Raji (cell line): ENCODE measurements around the gene MYL7.
A peak's percentile ranks its signal among the peaks of the same experiment; 100 is the strongest.

Source experiments
- POLR2A ChIP-seq: IDR thresholded peaks from 2 replicates; pipeline ENCODE4 v1.6.1; 2011; ENCODE audit warnings: low read depth, low read length, control low read depth; ENCODE audit not compliant: insufficient read depth

MYL7 gene

DNA sequence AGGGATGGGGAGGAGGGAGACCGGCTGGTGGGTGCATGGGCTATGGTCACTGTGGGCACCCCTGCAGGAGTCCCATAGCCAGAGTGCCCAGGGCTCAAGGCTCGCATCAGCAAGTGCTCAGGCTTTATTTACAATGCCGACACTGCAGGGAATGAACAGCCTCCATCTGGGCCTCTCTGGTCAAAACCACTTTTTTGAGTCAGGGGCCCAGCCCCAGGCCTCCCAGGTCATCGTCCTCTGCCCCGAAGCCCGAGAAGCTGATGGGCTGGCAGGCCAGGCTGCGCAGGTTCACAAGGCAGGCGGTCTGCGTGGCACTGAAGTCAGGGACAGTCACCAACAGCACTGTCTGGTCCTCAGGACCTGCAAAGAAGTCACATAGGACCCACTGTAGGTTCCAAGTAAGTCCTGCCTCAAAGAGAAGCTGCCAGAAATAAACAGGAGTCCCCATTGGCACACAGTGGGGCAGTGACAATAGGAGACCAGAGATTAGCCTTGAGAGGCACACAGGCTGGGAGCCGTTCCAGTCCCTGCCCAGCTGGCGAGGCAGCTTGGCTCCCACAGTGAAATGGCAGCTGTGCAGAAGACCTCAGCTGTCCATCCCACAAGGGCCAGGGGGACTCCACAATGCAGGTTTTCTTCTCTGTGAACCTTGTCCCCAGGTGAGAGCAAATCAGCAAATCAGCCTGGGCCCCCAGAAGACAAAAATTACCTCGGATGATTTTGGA is 26.4 kb downstream of the MYL7 start:
- TF ChIP-seq POLR2A = no peak

DNA sequence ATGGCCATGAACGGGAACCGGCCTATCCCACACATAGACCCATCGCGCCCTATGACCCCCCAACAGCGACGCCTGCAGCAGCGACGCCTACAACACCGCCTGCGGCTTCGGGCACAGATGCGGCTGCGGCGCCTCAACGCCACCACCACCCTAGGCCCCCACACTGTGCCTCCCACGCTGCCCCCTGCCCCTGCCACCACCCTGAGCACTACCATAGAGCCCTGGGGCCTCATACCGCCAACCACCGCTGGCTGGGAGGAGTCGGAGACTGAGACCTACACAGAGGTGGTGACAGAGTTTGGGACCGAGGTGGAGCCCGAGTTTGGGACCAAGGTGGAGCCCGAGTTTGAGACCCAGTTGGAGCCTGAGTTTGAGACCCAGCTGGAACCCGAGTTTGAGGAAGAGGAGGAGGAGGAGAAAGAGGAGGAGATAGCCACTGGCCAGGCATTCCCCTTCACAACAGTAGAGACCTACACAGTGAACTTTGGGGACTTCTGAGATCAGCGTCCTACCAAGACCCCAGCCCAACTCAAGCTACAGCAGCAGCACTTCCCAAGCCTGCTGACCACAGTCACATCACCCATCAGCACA is 27.3 kb downstream of the MYL7 start:
- TF ChIP-seq POLR2A = no peak

- TF ChIP-seq POLR2A = 0 out of 2 replicates have a peak, but pooled peaks have one; percentile 3
Measured at GRCh38 chr7:44112997-44113763, 28.0 kb downstream of the MYL7 start.

DNA sequence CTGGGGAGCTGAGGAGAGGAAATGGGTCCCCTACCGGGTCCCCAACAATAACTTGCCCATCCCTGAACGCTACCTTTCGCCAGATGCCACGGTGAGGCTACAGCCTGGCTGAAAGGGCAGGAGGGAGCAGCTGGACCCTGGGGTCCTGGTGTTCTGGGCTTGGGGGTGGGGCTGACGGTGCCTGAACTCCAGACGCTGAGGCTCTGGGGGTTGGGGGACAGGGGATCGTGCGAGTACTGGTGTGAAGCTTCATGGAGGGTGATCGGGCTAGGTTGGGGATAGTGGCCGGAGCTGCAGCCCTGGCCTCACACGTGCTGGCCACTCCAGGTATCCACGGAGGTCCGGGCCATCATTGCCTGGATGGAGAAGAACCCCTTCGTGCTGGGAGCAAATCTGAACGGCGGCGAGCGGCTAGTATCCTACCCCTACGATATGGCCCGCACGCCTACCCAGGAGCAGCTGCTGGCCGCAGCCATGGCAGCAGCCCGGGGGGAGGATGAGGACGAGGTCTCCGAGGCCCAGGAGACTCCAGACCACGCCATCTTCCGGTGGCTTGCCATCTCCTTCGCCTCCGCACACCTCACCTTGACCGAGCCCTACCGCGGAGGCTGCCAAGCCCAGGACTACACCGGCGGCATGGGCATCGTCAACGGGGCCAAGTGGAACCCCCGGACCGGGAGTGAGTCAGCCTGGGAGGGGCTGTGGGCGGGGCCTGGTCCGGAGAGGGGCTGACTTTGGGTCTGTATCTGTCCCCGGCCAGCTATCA is 28.7 kb downstream of the MYL7 start:
- no peak; the same call in 1 of the 2 replicates for TF ChIP-seq POLR2A

GRCh38 chr7:44111761-44112160 is 29.4 kb downstream of the MYL7 start:
- no peak for TF ChIP-seq POLR2A

DNA sequence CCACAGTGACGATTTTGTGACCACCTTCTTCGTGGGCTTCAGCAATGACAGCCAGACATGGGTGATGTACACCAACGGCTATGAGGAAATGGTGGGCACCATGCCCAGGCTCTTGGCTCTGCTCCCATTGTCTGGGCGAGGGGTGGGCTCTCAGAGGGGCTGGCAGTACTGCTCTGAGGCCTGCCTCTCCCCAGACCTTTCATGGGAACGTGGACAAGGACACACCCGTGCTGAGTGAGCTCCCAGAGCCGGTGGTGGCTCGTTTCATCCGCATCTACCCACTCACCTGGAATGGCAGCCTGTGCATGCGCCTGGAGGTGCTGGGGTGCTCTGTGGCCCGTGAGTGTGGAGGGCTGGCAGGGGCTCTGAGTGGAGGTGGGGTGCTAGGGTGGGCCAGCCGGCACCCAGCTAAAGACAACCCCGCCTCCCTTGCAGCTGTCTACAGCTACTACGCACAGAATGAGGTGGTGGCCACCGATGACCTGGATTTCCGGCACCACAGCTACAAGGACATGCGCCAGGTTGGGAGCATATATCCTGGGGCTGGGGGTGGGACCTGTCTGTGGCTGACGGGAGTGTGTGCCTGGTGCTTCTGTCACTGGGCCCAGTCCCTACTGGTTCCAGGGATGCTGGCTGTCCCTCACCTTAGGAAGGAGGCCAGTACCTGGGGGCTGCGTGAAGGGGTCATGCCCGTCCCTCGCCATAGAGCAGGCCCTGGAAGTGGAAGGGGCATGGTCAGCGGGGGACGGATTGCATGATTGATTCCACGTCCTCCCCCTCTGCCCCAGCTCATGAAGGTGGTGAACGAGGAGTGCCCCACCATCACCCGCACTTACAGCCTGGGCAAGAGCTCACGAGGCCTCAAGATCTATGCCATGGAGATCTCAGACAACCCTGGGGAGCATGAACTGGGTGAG is 30.2 kb downstream of the MYL7 start:
- no peak for TF ChIP-seq POLR2A

DNA sequence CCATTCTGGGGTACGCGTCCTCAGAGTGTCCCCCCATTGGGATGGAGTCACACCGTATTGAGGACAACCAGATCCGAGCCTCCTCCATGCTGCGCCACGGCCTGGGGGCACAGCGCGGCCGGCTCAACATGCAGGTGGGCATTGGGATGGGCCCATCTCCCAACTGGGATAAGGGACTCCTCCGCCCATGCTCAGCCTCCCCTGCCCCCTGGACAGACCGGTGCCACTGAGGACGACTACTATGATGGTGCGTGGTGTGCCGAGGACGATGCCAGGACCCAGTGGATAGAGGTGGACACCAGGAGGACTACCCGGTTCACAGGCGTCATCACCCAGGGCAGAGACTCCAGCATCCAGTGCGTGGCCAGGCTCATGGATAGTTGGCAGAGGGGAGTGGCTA is 31.1 kb downstream of the MYL7 start:
- TF ChIP-seq POLR2A = no peak

DNA sequence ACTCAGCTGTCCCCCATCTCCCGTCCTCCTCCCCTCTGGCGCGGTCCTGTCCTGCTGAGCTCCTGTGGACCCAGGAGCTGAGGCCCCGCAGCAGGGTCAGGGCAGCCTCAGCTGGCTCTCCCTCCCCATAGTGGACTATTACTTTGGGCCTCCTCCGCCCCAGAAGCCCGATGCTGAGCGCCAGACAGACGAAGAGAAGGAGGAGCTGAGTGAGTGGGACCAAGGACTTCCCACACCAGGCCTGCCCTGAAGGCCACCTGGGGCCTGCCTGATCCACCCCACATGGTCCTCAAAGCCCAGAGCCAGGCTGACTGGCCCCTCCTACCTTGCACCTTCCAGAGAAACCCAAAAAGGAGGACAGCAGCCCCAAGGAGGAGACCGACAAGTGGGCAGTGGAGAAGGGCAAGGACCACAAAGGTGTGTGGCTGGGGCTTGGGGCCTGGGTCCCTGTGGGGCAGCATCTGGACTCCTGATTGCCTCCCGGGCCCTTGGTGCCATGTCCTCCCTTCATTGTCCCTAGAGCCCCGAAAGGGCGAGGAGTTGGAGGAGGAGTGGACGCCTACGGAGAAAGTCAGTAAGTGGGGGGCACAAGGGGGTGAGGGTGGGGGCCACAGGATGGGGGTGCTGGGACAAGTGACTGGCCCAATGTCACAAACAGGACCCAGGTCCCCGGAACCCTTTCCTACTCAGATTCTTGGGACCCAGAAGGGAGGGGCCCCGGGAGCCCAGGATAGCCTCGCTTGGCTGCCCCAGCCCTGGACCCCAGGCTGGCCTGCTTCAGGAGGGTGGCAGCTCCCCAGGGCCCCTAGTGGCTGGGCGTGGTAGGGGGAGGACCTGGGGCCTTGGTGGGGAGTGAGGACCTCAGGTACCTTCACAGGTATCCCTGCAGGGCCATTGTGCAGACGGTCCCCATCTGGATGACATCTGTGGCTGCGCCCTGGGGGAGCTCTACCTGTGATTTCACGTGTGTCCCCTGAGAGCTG is 32.1 kb downstream of the MYL7 start:
- TF ChIP-seq POLR2A = no peak

GRCh38 chr7:44107961-44108767 is 33.0 kb downstream of the MYL7 start:
- no peak for TF ChIP-seq POLR2A

DNA sequence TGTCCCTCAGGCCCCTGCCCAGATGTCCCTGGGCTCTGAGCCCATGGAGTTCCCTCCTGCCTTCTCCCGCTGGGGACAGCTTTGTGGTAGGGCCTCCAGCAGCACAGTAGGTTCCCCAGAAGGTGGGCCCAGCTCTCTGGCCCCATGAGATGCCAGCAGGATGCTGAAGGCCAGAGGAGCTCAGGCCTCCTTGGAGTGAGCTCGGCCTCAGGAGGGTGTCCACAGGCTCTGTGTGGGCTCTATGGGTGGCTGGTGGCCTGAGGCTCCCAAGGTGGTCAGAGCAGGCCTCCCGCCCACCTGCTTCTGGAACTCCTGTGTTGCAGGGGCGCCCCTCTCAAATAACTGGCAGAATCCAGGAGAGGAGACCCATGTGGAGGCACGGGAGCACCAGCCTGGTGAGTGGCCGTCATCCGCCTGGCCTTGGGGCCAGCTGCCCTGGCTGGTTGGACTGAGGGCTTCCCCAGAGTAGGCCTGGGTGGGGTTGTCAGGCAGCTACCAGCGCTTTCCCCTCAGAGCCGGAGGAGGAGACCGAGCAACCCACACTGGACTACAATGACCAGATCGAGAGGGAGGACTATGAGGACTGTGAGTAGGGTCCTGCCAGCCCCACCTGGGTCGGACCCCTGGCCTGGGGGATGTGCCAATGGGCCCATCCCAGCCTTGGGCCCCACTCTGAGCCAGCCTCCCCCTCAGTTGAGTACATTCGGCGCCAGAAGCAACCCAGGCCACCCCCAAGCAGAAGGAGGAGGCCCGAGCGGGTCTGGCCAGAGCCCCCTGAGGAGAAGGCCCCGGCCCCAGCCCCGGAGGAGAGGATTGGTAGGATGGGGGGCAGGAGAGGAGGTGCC is 33.8 kb downstream of the MYL7 start:
- TF ChIP-seq POLR2A = no peak

GRCh38 chr7:44106311-44107065 is 34.6 kb downstream of the MYL7 start:
- no peak for TF ChIP-seq POLR2A
